Upper lobe of left lung (tissue), 6 donors: ENCODE measurements around the gene ADCY2. TPM values are rescaled to one million over a fixed set of nuclear protein-coding genes. Genes with fewer than 3 reads are reported as not detected.

Source experiments
- ATAC-seq, 2 donors: fragments of 200-7000 bp; cut with Tn5 transposase; one replicate each; pipeline ENCODE4 v1.9.1; 2022; ENCODE audit warnings: mild to moderate bottlenecking in 2 of 2, moderate library complexity in 2 of 2; ENCODE audit not compliant: low FRiP score in 2 of 2
- DNase-seq, 2 donors: peaks; one replicate each; pipeline ENCODE4 v3.0.0-alpha.2; 2019 to 2020
- H3K27ac ChIP-seq, 4 donors: fragments of 200-600 bp; sonication (generic); one replicate each; pipeline ENCODE4 v1.5.1; 2016 to 2019
- H3K27me3 ChIP-seq, 4 donors: fragments of 200-600 bp; sonication (generic); one replicate each; pipeline ENCODE4 v1.5.1; 2017 to 2019
- H3K36me3 ChIP-seq, 4 donors: fragments of 200-600 bp; sonication (generic); one replicate each; pipeline ENCODE4 v1.5.1; 2016 to 2019
- H3K4me1 ChIP-seq, 4 donors: fragments of 200-600 bp; sonication (generic); one replicate each; pipeline ENCODE4 v1.5.1; 2018 to 2019
- H3K4me3 ChIP-seq, 4 donors: fragments of 200-600 bp; sonication (generic); one replicate each; pipeline ENCODE4 v1.5.1; 2017 to 2019; ENCODE audit warnings: mild to moderate bottlenecking in 2 of 4, moderate library complexity in 1 of 4
- H3K9me3 ChIP-seq, 4 donors: fragments of 200-600 bp; sonication (generic); one replicate each; pipeline ENCODE4 v1.5.1; 2018 to 2019
- CTCF ChIP-seq, 6 experiments: fragments of 450-650 bp in 4 of 6; fragments of 200-600 bp in 2 of 6; sonication (generic) in 2 of 6; IDR thresholded peaks; one replicate each; pipeline ENCODE4 v1.5.1; 2016 to 2019; ENCODE audit warnings: antibody characterized with exemption in 6 of 6
- EP300 ChIP-seq, 4 donors: sonication (generic); formaldehyde crosslinking; IDR thresholded peaks; one replicate each; pipeline ENCODE4 v1.5.1; 2017; ENCODE audit warnings: antibody characterized with exemption in 4 of 4, control low read depth in 2 of 4
- POLR2A ChIP-seq, 4 donors: fragments of 450-650 bp; IDR thresholded peaks; one replicate each; pipeline ENCODE4 v1.5.1; 2016 to 2017; ENCODE audit warnings: antibody characterized with exemption in 4 of 4, mild to moderate bottlenecking in 2 of 4
- POLR2AphosphoS5 ChIP-seq, 2 donors: sonication (generic); formaldehyde crosslinking; IDR thresholded peaks; one replicate each; pipeline ENCODE4 v1.5.1; 2017; ENCODE audit warnings: antibody characterized with exemption in 2 of 2
- WGBS, 2 donors: methylation state at CpG; one replicate each; pipeline ENCODE4 v1.1.5; 2017 to 2018; 5-methylcytosine and 5-hydroxymethylcytosine counted together
- total RNA-seq, 6 donors: library from RNA; depleted of rRNA in 4 of 6; stranded (reverse); fragments of >200 nt in 4 of 6; gene quantifications; one replicate each; pipeline versions ENCODE4 v1.1.0 to v1.2.1, GENCODE V29; 2016 to 2021
- donor health status: DM: no; HTN: no; CAD: no; lungs with moderate emphysema.
- donor health status: DM: no; HTN: yes; CAD: no; lungs with severe emphysema.

The ADCY2 gene
- total RNA-seq, 6 donors from 2014 or later = 0.20 to 2.4 (median 0.46) TPM; not detected in 1

DNA sequence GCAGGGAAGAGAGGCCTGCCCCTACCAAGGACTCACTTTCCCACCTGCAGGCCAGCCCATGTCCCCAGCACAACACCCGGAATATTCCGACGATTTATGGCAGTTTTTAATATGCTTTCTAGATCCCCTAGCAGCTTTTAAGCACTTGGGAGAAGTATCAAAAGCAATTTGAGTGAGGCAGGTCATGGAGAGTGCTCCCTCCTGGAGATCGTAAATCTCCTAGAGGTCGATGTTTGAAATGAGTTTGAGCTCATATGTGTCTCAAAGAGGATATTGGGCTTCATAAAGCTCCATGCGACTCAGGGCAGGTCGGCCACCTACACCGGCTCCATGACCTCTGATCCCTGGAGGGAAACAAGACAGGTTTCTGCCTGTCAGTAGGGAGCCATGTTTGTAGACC lies 427.7 kb downstream of the ADCY2 start:
- TF ChIP-seq POLR2AphosphoS5 (IDR thresholded peaks at IDR 0.05) = no peak
- no peak for TF ChIP-seq POLR2A (IDR thresholded peaks at IDR 0.05)
- no peak for TF ChIP-seq EP300 (IDR thresholded peaks at IDR 0.05)
- no peak for TF ChIP-seq CTCF (IDR thresholded peaks at IDR 0.05)
- H3K27ac ChIP-seq = no peak overlapping the region
- WGBS, 2 donors = 83 to 92% methylated on average over 8 of the region's 8 CpGs
- H3K4me3 ChIP-seq = no peak overlapping the region
- no peaks in the 10 kb centered on the region for H3K4me1 ChIP-seq
- ATAC-seq (no peak), DNase-seq (no peak)
- no peaks in the 10 kb centered on the region for H3K36me3 ChIP-seq
- H3K9me3 ChIP-seq = no peaks in the 10 kb centered on the region
- H3K27me3 ChIP-seq = no peaks in the 10 kb centered on the region

- peak in 1 of 2 donors; percentile 45 for DNase-seq
- 80 to 89% methylated on average over 2 to 18 of the region's 18 CpGs for WGBS, 2 donors
These were observed 429.1 kb downstream of the ADCY2 start for GRCh38 chr5:7824995-7825394.

GRCh38 chr5:7825630-7826029 lies 429.7 kb downstream of the ADCY2 start:
- no peak overlapping the region for H3K27ac ChIP-seq
- no peak for TF ChIP-seq EP300 (IDR thresholded peaks at IDR 0.05)
- ATAC-seq = no peak
- no peak overlapping the region for H3K4me3 ChIP-seq
- 85 to 88% methylated on average over 5 to 11 of the region's 11 CpGs for WGBS, 2 donors
- DNase-seq = peak in 1 of 2 donors; percentile 64
- H3K27me3 ChIP-seq = no peaks in the 10 kb centered on the region
- no peaks in the 10 kb centered on the region for H3K36me3 ChIP-seq
- H3K4me1 ChIP-seq = no peaks in the 10 kb centered on the region
- no peaks in the 10 kb centered on the region for H3K9me3 ChIP-seq

More at GRCh38 chr5:7824995-7825394, 429.1 kb downstream of the ADCY2 start:
- no peaks in the 10 kb centered on the region for H3K36me3 ChIP-seq
- H3K4me1 ChIP-seq = no peaks in the 10 kb centered on the region
- H3K4me3 ChIP-seq = no peak overlapping the region
- H3K9me3 ChIP-seq = no peaks in the 10 kb centered on the region
- no peaks in the 10 kb centered on the region for H3K27me3 ChIP-seq
- H3K27ac ChIP-seq = no peak overlapping the region
- TF ChIP-seq EP300 (IDR thresholded peaks at IDR 0.05) (no peak), POLR2AphosphoS5 (IDR thresholded peaks at IDR 0.05) (no peak), CTCF (IDR thresholded peaks at IDR 0.05) (no peak), POLR2A (IDR thresholded peaks at IDR 0.05) (no peak)
- no peak for ATAC-seq

GRCh38 chr5:7827610-7828009 lies 431.7 kb downstream of the ADCY2 start:
- Histone ChIP-seq H3K27me3 (no peaks in the 10 kb centered on the region), H3K36me3 (no peaks in the 10 kb centered on the region), H3K9me3 (no peaks in the 10 kb centered on the region), H3K27ac (no peak overlapping the region), H3K4me3 (no peak overlapping the region), H3K4me1 (no peaks in the 10 kb centered on the region)
- 85 to 88% methylated on average over 6 of the region's 6 CpGs for WGBS, 2 donors
- DNase-seq = no peak
- no peak for TF ChIP-seq EP300 (IDR thresholded peaks at IDR 0.05)
- no peak for TF ChIP-seq CTCF (IDR thresholded peaks at IDR 0.05)
- no peak for TF ChIP-seq POLR2A (IDR thresholded peaks at IDR 0.05)
- no peak for TF ChIP-seq POLR2AphosphoS5 (IDR thresholded peaks at IDR 0.05)
- no peak for ATAC-seq

DNA sequence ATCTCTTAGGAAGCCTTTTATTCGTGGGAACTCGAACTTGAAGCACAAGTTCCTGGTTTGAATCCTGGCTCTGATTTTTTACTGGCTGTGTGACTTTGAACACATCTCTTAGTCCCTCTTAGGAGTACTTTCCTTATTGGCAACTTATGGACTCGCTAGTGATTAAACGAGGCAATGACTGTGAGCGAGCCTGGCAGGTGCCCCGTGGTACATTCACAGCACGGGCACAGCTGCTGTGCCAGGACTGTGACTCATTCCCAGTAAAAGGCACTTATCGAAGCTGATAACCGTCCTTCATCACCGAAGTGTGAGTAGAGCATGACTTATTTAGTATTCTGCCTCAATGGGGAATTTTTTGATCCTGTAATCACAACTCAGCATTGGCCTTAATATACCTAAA lies 432.3 kb downstream of the ADCY2 start:
- Histone ChIP-seq H3K27ac (no peak overlapping the region), H3K9me3 (no peaks in the 10 kb centered on the region), H3K4me3 (no peak overlapping the region), H3K4me1 (no peaks in the 10 kb centered on the region), H3K36me3 (no peaks in the 10 kb centered on the region), H3K27me3 (no peaks in the 10 kb centered on the region)
- DNase-seq = peak; percentile 15 to 77
- no peak for ATAC-seq
- TF ChIP-seq EP300 (IDR thresholded peaks at IDR 0.05) = no peak
- no peak for TF ChIP-seq POLR2A (IDR thresholded peaks at IDR 0.05)
- no peak for TF ChIP-seq CTCF (IDR thresholded peaks at IDR 0.05)
- no peak for TF ChIP-seq POLR2AphosphoS5 (IDR thresholded peaks at IDR 0.05)
- 58 to 63% methylated on average over 10 of the region's 10 CpGs for WGBS, 2 donors
